Left ventricle myocardium inferior (tissue), 1 donor: Measurements from ENCODE around the gene SLC20A1. TPM values are rescaled to one million over a fixed set of nuclear protein-coding genes. Genes with fewer than 3 reads are reported as not detected.

Experiments
- DNase-seq: peaks from one replicate; pipeline ENCODE4 v3.0.0-alpha.2; 2020
- H3K27ac ChIP-seq: fragments of 200-600 bp; replicated peaks from 2 replicates; pipeline ENCODE4 v1.8.0; 2021
- H3K27me3 ChIP-seq: fragments of 200-600 bp; 2 replicates; pipeline ENCODE4 v1.8.0; 2021; ENCODE audit warnings: low read depth
- H3K36me3 ChIP-seq: fragments of 200-600 bp; 2 replicates; pipeline ENCODE4 v1.8.0; 2021
- H3K4me1 ChIP-seq: fragments of 200-600 bp; 2 replicates; pipeline ENCODE4 v1.8.0; 2021
- H3K4me3 ChIP-seq: fragments of 200-600 bp; 2 replicates; pipeline ENCODE4 v1.8.0; 2021; ENCODE audit warnings: mild to moderate bottlenecking, moderate library complexity
- H3K9me3 ChIP-seq: fragments of 200-600 bp; replicated peaks from 2 replicates; pipeline ENCODE4 v1.8.0; 2021
- CTCF ChIP-seq: fragments of 200-600 bp; IDR thresholded peaks from 2 replicates; pipeline ENCODE4 v1.8.0; 2021; ENCODE audit warnings: antibody characterized with exemption, mild to moderate bottlenecking, borderline replicate concordance
- intact Hi-C: fragments of 100-400 bp; cut with micrococcal nuclease; formaldehyde crosslinking; loops from one replicate; pipeline ENCODE4 v1.11.0; 2022
- total RNA-seq: library from RNA; stranded (reverse); fragmentation: NEBNext Ultra II Directional; extraction: Animal tissue kit (Norgen Biotek cat#: 25700); gene quantifications from one replicate; pipeline ENCODE4 v1.2.1, GENCODE V29; 2021
- donor health status: DM: no; HTN: yes; CAD: no; lungs with severe emphysema.

SLC20A1 gene
- total RNA-seq, 1 donor from 2014 or later, result 10.5 TPM

- DNase-seq, result no peak
- Histone ChIP-seq H3K27ac (no peak overlapping the region), H3K4me3 (no peak overlapping the region), H3K27me3 (no peaks in the 10 kb centered on the region), H3K9me3 (no peaks in the 10 kb centered on the region), H3K4me1 (peaks cover 4% of the 10 kb centered on the region), H3K36me3 (no peaks in the 10 kb centered on the region)
- no peak for TF ChIP-seq CTCF
- intact Hi-C loops, result loop anchor here (10.0 kb wide), 1 partner anchor 62 kb away; no protein-coding TSS in a partner anchor
These were observed 40.8 kb downstream of the SLC20A1 start for GRCh38 chr2:112686348-112687217.

- intact Hi-C loops, result loop anchor here (10.0 kb wide), 1 partner anchor 63 kb away; no protein-coding TSS in a partner anchor
- Histone ChIP-seq H3K4me3 (no peak overlapping the region), H3K27ac (no peak overlapping the region), H3K36me3 (no peaks in the 10 kb centered on the region), H3K4me1 (peaks cover 4% of the 10 kb centered on the region), H3K27me3 (no peaks in the 10 kb centered on the region), H3K9me3 (no peaks in the 10 kb centered on the region)
- DNase-seq, result no peak
- no peak for TF ChIP-seq CTCF
These were observed 41.8 kb downstream of the SLC20A1 start for GRCh38 chr2:112687522-112687921.

- intact Hi-C loops, result loop anchor here (10.0 kb wide), 1 partner anchor 63 kb away; no protein-coding TSS in a partner anchor
- Histone ChIP-seq H3K36me3 (no peaks in the 10 kb centered on the region), H3K9me3 (no peaks in the 10 kb centered on the region), H3K4me3 (no peak overlapping the region), H3K4me1 (peaks cover 4% of the 10 kb centered on the region), H3K27me3 (no peaks in the 10 kb centered on the region), H3K27ac (no peak overlapping the region)
- no peak for TF ChIP-seq CTCF
- no peak for DNase-seq
These were observed 42.5 kb downstream of the SLC20A1 start for GRCh38 chr2:112688086-112688880.

GRCh38 chr2:112690853-112691401 is 45.2 kb downstream of the SLC20A1 start:
- no peak overlapping the region for H3K27ac ChIP-seq
- no peaks in the 10 kb centered on the region for H3K9me3 ChIP-seq
- H3K4me1 ChIP-seq, result no peaks in the 10 kb centered on the region
- peak; percentile 72 for TF ChIP-seq CTCF
- peaks cover 4% of the 10 kb centered on the region for H3K27me3 ChIP-seq
- H3K36me3 ChIP-seq, result no peaks in the 10 kb centered on the region
- intact Hi-C loops, result no loop called here
- no peak overlapping the region for H3K4me3 ChIP-seq
- peak; percentile 53 for DNase-seq

GRCh38 chr2:112691881-112692281 is 46.1 kb downstream of the SLC20A1 start:
- Histone ChIP-seq H3K4me3 (no peak overlapping the region), H3K9me3 (no peaks in the 10 kb centered on the region)

More at GRCh38 chr2:112691881-112692281, 46.1 kb downstream of the SLC20A1 start:
- no peak for TF ChIP-seq CTCF
- peaks cover 4% of the 10 kb centered on the region for H3K27me3 ChIP-seq
- no peak for DNase-seq
- no peak overlapping the region for H3K27ac ChIP-seq
- H3K4me1 ChIP-seq, result no peaks in the 10 kb centered on the region
- H3K36me3 ChIP-seq, result no peaks in the 10 kb centered on the region
- intact Hi-C loops, result no loop called here
